Spleen (tissue), 11 donors: ENCODE measurements around the gene BPGM. TPM values are rescaled to one million over a fixed set of nuclear protein-coding genes. Genes with fewer than 3 reads are reported as not detected.

Experiments
- DNase-seq: peaks from one replicate; pipeline ENCODE4 v3.0.0-alpha.2; 2020
- H3K27ac ChIP-seq, 8 donors: fragments of 200-600 bp; sonication (generic) in 7 of 8; 1 replicate in 4 of 8; 2 replicates in 4 of 8; pipeline versions ENCODE4 v1.5.0 to v1.8.0; 2016 to 2021; ENCODE audit warnings: inconsistent platforms in 4 of 8, mild to moderate bottlenecking in 4 of 8, moderate library complexity in 1 of 8
- H3K27me3 ChIP-seq, 7 donors: fragments of 200-600 bp; sonication (generic) in 6 of 7; replicated peaks in 1 of 7; 1 replicate in 4 of 7; 2 replicates in 3 of 7; pipeline versions ENCODE4 v1.5.0 to v1.8.0; 2016 to 2021; ENCODE audit warnings: inconsistent platforms in 3 of 7, mild to moderate bottlenecking in 1 of 7
- H3K36me3 ChIP-seq, 6 donors: fragments of 200-600 bp; sonication (generic) in 5 of 6; 1 replicate in 4 of 6; 2 replicates in 2 of 6; pipeline versions ENCODE4 v1.5.0 to v1.8.0; 2016 to 2021; ENCODE audit warnings: inconsistent platforms in 2 of 6
- H3K4me1 ChIP-seq, 6 donors: fragments of 200-600 bp; sonication (generic) in 5 of 6; 1 replicate in 3 of 6; 2 replicates in 3 of 6; pipeline versions ENCODE4 v1.5.0 to v1.8.0; 2016 to 2021; ENCODE audit warnings: inconsistent platforms in 3 of 6
- H3K4me3 ChIP-seq, 8 donors: fragments of 200-600 bp; sonication (generic) in 7 of 8; 1 replicate in 4 of 8; 2 replicates in 4 of 8; pipeline versions ENCODE4 v1.5.0 to v1.8.0; 2016 to 2021; ENCODE audit warnings: inconsistent platforms in 4 of 8, mild to moderate bottlenecking in 4 of 8, moderate library complexity in 2 of 8
- H3K9me3 ChIP-seq, 8 donors: fragments of 200-600 bp; sonication (generic) in 7 of 8; 1 replicate in 4 of 8; 2 replicates in 4 of 8; pipeline versions ENCODE4 v1.5.0 to v1.8.0; 2016 to 2021; ENCODE audit warnings: inconsistent platforms in 4 of 8
- POLR2A ChIP-seq, 3 donors: fragments of 450-650 bp; IDR thresholded peaks; one replicate each; pipeline ENCODE4 v1.5.1; 2017; ENCODE audit warnings: antibody characterized with exemption in 3 of 3, mild to moderate bottlenecking in 1 of 3
- POLR2AphosphoS5 ChIP-seq, 3 donors: sonication (generic); formaldehyde crosslinking; IDR thresholded peaks; one replicate each; pipeline ENCODE4 v1.5.1; 2017; ENCODE audit warnings: antibody characterized with exemption in 3 of 3
- WGBS, 5 donors: extraction: QIAGEN DNeasy Blood & Tissue Kit in 3 of 5; methylation state at CpG; one replicate each; pipeline versions ENCODE4 v1.1.5 to v1.1.7; 2013 to 2018; 5-methylcytosine and 5-hydroxymethylcytosine counted together
- intact Hi-C: fragments of 100-400 bp; cut with DNase I; formaldehyde crosslinking; loops from one replicate; pipeline ENCODE4 v1.15.0; 2023; ENCODE audit warnings: low total_unique reads
- polyA plus RNA-seq, 3 donors: library from polyadenylated mRNA; stranded (reverse); fragments of 200-250 nt; gene quantifications; one replicate each; pipeline ENCODE4 v1.2.1, GENCODE V29; 2013
- total RNA-seq, 7 donors: library from RNA; depleted of rRNA in 3 of 7; stranded (reverse); fragments of >200 nt in 3 of 7; fragmentation: NEBNext Ultra II Directional in 4 of 7; extraction: Animal tissue kit (Norgen Biotek cat#: 25700) in 4 of 7; gene quantifications; one replicate each; pipeline versions ENCODE4 v1.1.0 to v1.2.1, GENCODE V29; 2016 to 2021
- TF ChIP-seq, protein P1 (sequence below), 11 experiments: fragments of 200-600 bp in 7 of 11; fragments of 450-650 bp in 4 of 11; sonication (generic) in 4 of 11; IDR thresholded peaks in 8 of 11; conservative IDR thresholded peaks in 3 of 11; 1 replicate in 7 of 11; 2 replicates in 4 of 11; pipeline versions ENCODE4 v1.4.0 to v1.8.0; 2016 to 2021; ENCODE audit warnings: antibody characterized with exemption in 11 of 11, inconsistent platforms in 4 of 11, mild to moderate bottlenecking in 1 of 11
- donor health status: healthy with polysubstance abuse.
- donor health status: DM: no; HTN: no; CAD: no; lungs with moderate emphysema.
- donor health status: DM: no; HTN: no; CAD: no.
- donor health status: Bipolar disorder and iron deficiency.
- donor health status: healthy.
- donor health status: DM: no; HTN: no; CAD: no.
- donor health status: DM: yes; HTN: yes; CAD: no.

The BPGM gene
- total and polyA plus RNA-seq, 10 donors = 10.6 to 64.4 (median 14.4) TPM

DNA sequence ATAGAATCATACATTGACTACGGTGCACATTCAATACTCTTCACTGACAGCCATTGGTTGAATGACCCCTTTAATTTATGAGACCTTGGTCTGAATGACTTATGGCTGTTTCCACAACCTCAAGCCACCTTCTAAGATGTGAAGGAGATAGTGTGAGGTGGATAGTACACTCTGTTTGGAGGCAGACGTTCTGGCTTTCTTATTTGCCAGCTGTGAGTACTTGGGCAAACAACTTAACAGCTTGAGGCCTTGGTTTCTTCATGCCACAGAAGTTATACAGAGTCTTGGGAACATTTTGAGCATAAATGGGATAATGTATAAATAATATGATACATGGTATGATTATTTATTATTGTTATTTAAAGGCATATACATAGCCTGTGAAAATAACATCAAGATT is 62.0 kb downstream of the BPGM start:
- DNase-seq = no peak

DNA sequence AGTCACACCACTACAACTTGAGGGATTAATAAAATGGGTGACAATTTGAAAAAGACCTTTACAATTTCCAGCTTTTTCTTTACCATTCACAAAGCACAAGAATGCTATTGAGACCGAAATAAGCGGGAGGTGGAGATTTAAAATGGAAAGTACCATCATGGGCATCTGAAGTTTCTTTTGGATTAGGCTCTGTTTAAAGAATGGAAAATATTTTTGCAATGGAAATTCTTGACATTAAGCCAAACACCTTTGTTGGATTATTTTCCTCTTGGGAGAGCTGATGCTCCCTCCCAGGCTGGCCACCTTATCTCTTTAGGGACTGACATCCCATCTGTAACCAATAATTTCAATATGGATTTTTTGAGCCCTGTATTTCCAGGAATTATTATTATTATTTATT is 62.5 kb downstream of the BPGM start:
- no peaks in the 10 kb centered on the region for H3K4me1 ChIP-seq
- H3K9me3 ChIP-seq = no peaks in the 10 kb centered on the region
- no peak for DNase-seq
- no peak overlapping the region for H3K27ac ChIP-seq
- 84 to 97% (median 93%) methylated on average over 2 of the region's 2 CpGs for WGBS, 5 donors
- TF ChIP-seq, protein P1, sequence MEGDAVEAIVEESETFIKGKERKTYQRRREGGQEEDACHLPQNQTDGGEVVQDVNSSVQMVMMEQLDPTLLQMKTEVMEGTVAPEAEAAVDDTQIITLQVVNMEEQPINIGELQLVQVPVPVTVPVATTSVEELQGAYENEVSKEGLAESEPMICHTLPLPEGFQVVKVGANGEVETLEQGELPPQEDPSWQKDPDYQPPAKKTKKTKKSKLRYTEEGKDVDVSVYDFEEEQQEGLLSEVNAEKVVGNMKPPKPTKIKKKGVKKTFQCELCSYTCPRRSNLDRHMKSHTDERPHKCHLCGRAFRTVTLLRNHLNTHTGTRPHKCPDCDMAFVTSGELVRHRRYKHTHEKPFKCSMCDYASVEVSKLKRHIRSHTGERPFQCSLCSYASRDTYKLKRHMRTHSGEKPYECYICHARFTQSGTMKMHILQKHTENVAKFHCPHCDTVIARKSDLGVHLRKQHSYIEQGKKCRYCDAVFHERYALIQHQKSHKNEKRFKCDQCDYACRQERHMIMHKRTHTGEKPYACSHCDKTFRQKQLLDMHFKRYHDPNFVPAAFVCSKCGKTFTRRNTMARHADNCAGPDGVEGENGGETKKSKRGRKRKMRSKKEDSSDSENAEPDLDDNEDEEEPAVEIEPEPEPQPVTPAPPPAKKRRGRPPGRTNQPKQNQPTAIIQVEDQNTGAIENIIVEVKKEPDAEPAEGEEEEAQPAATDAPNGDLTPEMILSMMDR (IDR thresholded peaks at IDR 0.05 in 8 of 11, conservative IDR thresholded peaks at IDR 0.05 in 3 of 11) = no peak
- H3K36me3 ChIP-seq = no peaks in the 10 kb centered on the region
- H3K4me3 ChIP-seq = no peak overlapping the region
- H3K27me3 ChIP-seq = no peaks in the 10 kb centered on the region
- intact Hi-C loops = no loop called here

More for the DNA sequence above, 62.0 kb downstream of the BPGM start:
- Histone ChIP-seq H3K27me3 (no peaks in the 10 kb centered on the region), H3K27ac (no peak overlapping the region), H3K9me3 (no peaks in the 10 kb centered on the region), H3K4me1 (no peaks in the 10 kb centered on the region), H3K4me3 (no peak overlapping the region), H3K36me3 (no peaks in the 10 kb centered on the region)
- TF ChIP-seq, protein P1 (IDR thresholded peaks at IDR 0.05 in 8 of 11, conservative IDR thresholded peaks at IDR 0.05 in 3 of 11) = no peak
- TF ChIP-seq POLR2A (IDR thresholded peaks at IDR 0.05) (no peak), POLR2AphosphoS5 (IDR thresholded peaks at IDR 0.05) (no peak)
- WGBS, 5 donors = 64 to 77% (median 68%) methylated on average over 2 of the region's 2 CpGs
- intact Hi-C loops = no loop called here

DNA sequence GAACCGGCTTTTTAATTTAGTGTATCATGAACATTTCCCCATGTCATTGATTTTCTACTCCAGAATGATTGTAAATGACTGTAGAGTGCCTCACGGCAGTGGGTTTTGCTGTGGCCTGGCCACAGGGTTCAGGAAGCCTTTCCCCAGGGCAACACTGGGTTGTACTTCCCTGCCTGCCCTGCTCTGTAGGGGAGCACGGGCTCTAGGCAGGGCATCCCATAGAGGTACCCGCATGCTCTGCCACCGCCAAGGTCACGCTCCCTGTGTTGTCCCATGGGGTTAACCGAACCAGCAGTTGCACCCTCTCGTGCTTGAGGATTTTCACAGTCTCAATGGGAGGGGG is 63.8 kb downstream of the BPGM start:
- Histone ChIP-seq H3K36me3 (no peaks in the 10 kb centered on the region), H3K9me3 (no peaks in the 10 kb centered on the region), H3K27ac (peak overlapping the region in 3 of 8 donors; percentile 26 to 58 (median 32)), H3K27me3 (no peaks in the 10 kb centered on the region), H3K4me1 (no peaks in the 10 kb centered on the region), H3K4me3 (no peak overlapping the region)
- 81 to 92% (median 92%) methylated on average over 7 to 8 of the region's 8 CpGs for WGBS, 5 donors
- DNase-seq = no peak
- intact Hi-C loops = no loop called here
- TF ChIP-seq, protein P1 (IDR thresholded peaks at IDR 0.05 in 8 of 11, conservative IDR thresholded peaks at IDR 0.05 in 3 of 11) = no peak

DNA sequence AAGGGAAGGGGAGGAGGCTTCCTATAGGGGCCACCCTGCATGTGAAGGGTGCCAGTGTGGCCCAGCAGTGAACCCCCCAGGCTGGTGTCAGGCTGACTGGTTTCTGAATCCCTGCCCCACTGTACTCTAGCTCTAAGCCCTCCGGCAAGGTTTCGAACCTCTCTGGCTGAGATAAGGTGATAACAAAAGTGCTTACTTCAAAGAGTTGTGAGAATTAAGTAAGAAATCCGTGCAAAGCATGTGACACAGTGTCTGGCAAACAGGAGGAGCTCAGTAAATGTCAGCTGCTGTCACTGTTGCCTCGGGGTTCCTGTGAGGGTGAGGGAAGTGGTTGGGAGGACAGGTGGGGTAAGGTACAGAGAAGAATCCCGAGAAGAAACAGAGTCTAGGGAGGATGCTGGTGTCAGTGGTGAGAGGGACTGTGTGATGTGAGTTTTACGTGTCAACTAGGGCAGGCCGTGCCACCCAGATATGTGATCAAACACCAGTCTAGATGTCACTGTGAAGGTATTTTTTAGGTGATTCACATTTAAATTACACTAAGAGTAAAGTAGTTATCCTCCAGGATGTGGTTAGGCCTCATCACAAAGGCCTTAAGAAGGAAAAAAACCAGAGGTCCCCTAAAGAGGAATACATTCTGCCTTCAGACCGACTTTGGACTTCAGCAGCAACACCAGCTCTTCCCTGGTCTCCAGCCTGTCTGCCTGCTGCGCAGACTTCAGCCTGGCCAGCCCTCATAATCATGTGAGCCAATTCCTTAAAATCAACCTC is 64.4 kb downstream of the BPGM start:
- intact Hi-C loops = no loop called here
- Histone ChIP-seq H3K27me3 (no peaks in the 10 kb centered on the region), H3K9me3 (no peaks in the 10 kb centered on the region), H3K27ac (peak overlapping the region in 3 of 8 donors; percentile 26 to 58 (median 32)), H3K4me1 (no peaks in the 10 kb centered on the region), H3K36me3 (no peaks in the 10 kb centered on the region), H3K4me3 (no peak overlapping the region)
- 64 to 70% (median 68%) methylated on average over 9 of the region's 9 CpGs for WGBS, 5 donors
- TF ChIP-seq POLR2A (IDR thresholded peaks at IDR 0.05) = no peak
- TF ChIP-seq, protein P1 (IDR thresholded peaks at IDR 0.05 in 8 of 11, conservative IDR thresholded peaks at IDR 0.05 in 3 of 11) = no peak
- no peak for TF ChIP-seq POLR2AphosphoS5 (IDR thresholded peaks at IDR 0.05)
- DNase-seq = no peak
